CD4-positive, alpha-beta T cell treated with Interleukin-4 for 4 hours (primary cell): ENCODE results near the gene ZNF470.

ENCODE experiments used
- DNase-seq: peaks from one replicate; pipeline ENCODE4 v3.0.0-alpha.2; 2020

The ZNF470 gene

DNA sequence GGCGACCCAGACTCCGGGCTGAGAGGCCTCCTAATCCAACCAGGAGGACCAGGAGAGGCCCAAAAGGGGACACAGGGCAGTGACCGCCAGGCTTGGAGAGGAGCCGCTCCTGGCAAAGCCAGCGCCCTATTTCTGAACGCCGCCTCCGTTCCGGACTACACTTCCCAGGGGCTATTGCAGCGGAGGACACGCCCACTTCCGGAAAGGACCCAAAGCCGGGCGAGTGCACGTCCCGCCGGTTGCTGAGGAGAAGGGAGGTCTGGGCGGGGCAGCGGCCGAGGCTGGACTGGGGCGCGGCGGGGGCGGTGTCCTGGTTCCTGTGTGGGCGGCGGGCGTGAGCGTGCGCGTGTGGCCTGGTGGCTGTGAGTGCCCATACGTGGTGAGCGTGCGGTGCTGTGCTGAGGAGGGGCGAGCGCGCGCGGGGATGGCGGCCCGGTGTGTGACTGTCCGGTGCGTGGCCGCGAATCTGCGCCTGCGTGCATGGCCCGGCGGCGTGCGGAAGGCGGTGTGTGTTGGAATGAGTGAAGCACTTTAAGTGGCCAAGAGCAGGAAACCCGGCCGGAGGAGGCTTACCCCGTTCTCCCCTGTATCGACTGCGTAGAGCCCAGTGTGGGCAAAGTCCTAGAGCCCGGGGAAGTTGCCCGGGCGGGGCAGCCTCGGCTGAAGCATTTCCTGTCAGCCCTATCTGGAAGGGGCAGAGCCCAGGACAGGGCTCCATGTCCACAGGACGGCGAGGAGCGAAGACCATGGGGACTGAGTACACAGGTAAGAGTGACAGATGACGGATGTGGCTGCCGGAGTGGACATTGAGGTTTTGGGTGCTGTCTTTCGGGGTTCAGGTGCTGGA, at the start of gene ZNF470:
TSS of gene ZNF470 (plus strand) at position 195 of the 847 bp plus-strand sequence. CDS start 2,844 bp downstream, outside the sequence.
- DNase-seq, result peak; percentile 87

DNA sequence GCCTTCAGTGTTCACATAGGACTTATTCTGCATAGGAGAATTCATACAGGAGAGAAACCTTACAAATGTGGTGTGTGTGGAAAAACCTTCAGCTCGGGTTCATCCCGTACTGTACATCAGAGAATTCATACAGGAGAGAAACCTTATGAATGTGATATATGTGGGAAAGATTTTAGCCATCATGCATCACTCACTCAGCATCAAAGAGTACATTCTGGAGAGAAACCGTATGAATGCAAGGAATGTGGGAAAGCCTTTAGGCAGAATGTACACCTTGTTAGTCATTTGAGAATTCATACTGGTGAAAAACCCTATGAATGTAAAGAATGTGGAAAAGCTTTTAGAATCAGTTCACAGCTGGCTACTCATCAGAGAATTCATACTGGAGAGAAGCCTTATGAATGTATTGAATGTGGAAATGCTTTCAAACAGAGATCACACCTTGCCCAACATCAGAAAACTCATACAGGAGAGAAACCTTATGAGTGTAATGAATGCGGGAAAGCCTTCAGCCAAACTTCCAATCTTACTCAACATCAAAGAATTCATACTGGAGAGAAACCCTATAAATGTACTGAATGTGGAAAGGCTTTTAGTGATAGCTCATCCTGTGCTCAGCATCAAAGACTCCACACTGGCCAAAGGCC, 41.9 kb upstream of the ZNF470 start:
- no peak for DNase-seq

DNA sequence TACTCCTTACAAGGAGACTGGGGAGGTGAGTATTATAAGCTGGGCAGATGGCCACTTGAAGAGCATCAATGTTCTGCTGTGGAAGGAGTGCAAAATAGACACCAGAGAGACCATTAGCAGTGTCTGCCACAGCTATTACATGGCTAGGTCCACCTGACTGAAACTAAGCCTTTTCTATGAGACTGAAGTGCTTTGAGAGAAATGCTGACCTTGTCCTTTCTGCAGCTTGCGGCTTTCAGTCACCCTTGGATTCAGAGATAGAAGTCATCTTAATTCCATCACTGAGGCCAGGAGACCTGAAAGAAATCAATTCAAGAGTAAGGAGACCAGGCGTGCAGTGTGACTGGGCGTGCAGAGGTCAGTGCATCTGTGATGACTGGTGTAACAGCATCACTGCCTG, 29.8 kb upstream of the ZNF470 start:
- DNase-seq, result no peak

DNA sequence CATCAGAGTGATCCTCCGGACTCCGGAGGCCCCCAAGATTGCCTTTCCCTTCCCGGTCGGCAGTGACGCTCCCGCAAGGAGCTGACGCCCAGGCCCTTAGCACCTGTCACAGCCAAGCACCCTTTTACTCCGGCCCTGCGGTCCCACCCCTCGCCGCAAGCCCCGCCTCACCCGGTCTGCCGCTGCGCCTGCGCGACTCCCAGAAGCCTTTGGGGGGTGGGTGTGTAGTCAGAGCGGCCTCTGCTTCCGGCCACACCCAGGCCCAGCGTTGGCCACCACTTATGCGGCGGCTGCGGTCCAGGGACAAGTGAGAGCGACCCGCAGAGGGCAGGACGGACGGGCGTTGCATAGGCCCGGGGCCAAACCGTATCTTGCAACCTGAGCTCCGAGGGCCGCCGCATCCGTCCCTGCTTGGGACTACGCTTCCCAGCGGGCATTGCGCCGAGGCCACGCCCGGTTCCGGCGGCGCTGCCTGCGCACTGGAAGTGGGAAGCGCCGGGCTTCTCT, 29.0 kb upstream of the ZNF470 start:
- DNase-seq, result peak; percentile 87

DNA sequence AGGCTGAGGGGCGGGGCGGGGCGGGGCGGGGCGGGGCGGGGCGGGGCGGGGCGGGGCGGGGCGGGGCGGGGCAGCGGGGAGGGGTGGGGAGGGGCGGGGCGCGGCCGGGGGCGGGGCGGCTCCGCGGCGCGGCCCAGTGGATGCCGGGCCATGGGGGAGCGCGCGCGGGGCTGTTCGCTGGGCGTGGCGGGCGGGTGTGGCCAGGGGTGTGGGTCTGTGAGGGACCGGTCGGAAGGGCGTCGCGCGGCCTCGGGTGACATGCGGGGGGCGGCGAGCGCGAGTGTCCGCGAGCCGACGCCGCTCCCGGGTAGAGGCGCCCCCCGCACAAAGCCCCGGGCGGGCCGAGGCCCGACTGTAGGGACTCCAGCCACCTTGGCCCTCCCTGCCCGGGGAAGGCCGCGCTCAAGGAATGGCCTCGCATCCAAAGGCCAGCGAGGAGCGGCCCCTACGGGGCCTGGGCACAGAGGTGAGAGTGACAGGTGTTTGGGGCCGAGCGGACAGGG, 28.5 kb upstream of the ZNF470 start, which contains the start of gene ZFP28:
TSS of gene ZFP28 (plus strand) at position 188 of the 503 bp plus-strand sequence. CDS start at position 259, 71 bp downstream.
- DNase-seq, result no peak

DNA sequence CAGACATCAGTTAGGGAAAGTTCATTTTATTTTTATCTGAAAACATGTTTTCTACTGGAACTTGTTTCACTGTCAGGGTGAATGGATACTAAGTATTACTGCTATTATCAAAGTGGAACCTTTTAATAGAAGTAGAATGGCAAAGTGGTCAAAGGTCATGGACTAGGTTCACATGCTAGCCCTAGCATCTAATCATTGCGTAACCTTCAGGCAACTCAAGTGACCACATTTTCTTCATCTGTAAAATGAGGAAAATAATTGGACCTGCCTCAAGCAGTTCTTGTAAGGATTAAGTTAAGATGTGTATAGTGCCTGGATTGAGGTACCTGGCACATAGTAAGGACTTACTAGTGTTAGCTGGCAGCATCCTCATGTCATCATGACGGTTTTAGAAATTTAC, 23.5 kb upstream of the ZNF470 start:
- no peak for DNase-seq

DNA sequence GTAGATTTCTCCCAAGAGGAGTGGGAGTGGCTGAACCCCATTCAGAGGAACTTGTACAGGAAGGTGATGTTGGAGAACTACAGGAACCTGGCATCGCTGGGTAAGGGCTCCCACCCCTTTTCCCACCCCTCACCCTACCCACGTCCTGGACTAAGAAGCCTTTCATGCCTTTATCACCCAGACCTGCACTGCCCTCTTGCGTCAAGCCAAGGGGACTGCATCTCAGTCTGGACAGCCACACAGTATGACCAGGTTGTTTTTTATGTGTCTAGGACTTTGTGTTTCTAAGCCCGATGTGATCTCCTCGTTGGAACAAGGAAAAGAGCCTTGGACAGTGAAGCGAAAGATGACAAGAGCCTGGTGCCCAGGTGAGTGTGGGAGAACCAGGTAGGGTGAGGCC, 19.7 kb upstream of the ZNF470 start:
- no peak for DNase-seq

DNA sequence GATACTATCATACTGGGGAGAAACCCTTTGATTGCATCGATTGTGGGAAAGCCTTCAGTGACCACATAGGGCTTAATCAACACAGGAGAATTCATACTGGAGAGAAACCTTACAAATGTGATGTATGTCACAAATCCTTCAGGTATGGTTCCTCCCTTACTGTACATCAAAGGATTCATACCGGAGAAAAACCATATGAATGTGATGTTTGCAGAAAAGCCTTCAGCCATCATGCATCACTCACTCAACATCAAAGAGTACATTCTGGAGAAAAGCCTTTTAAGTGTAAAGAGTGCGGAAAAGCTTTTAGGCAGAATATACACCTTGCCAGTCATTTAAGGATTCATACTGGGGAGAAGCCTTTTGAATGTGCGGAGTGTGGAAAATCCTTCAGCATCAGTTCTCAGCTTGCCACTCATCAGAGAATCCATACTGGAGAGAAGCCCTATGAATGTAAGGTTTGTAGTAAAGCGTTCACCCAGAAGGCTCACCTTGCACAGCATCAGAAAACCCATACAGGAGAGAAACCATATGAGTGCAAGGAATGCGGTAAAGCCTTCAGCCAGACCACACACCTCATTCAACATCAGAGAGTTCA, 12.9 kb upstream of the ZNF470 start:
- no peak for DNase-seq

DNA sequence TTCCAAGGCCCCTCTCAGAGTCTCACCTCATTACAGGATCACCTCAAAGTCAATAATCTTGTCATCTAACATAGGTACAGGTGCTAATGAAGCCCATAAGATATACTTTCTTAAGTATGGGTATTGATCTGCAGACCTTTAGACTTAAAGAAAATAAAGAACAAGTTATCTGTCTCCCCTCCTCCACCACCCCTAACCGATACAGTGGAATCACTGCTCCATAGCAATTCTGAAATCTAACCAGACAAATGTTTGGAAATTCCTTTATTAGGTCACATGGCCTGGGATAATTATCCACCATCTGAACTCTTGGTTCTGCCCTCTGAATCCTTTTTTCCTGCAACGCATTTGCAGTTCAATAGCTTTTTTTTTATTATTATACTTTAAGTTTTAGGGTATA, 4.5 kb upstream of the ZNF470 start:
- no peak for DNase-seq

DNA sequence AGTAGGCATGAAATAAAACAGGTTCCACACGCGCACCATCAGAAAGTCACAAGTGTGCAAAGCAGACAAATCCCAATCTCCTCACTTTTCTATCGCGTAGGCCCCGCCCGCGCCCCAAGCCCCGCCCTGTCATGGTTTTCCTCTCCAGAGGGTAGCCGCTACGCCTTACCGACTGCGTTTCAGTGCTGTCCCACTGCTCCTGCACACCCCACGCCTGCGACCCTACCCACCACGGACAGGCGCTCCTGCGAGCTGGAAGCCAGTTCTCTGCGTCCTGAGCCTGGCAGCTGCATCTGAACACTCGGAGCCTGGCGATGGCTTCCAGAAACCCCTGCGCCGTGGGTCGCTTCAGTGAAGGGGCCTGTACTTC, 379 bp upstream of the ZNF470 start:
- DNase-seq, result peak; percentile 8

DNA sequence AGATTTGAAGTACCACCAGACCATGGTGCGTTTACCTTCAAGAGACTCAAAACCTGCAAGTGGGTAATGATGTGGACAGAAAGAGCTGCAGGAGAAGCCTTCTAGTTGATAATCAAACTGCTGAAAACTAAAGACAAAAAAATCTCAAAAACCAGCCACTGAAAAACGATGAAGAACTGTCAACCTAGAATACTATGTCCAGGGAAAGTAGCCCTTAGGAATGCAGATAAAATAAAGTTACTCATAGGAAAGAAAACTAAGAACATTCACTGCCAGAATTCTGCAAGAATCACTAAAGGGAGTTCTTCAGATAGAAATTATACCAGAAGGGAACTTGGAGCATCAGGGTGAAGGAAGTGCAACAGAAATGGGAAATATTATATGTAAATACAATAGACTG, 5.3 kb downstream of the ZNF470 start:
- no peak for DNase-seq

DNA sequence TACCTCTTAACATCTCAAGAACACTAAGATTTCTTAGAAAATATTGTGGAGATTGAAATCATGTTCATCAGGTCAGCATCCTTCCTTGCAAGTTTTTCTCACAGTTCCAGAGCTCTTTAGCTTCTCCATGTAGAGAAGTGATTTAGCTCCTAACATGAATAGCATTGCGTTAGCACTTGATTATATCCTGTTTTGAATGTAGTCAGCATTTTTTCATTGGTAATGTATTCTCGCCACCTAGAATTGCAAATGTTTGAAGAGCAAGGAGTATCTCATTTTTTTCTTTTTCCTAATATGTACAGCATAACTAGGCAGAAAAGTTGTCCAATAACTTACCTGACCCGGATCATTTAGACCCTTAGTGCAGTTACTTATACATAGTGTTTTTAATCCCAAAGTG, 6.6 kb downstream of the ZNF470 start:
- no peak for DNase-seq

DNA sequence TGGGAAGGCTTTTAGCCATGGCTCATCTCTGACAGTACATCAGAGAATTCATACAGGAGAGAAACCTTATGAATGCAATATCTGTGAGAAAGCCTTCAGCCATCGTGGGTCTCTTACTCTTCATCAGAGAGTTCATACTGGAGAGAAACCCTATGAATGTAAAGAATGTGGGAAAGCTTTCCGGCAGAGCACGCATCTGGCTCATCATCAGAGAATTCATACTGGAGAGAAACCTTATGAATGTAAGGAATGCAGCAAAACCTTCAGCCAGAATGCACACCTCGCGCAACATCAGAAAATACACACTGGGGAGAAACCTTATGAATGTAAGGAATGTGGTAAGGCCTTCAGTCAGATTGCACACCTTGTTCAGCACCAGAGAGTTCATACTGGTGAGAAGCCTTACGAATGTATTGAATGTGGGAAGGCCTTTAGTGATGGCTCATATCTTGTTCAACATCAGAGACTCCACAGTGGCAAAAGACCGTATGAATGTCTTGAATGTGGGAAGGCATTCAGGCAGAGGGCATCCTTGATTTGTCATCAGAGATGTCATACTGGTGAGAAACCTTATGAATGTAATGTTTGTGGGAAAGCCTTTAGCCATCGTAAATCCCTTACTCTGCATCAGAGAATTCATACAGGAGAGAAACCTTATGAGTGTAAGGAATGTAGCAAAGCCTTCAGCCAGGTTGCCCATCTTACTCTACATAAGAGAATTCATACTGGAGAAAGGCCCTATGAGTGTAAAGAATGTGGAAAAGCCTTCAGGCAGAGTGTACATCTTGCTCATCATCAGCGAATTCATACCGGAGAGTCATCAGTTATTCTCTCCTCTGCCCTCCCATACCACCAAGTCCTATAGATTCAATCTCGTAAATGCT, 10.7 kb downstream of the ZNF470 start:
- DNase-seq, result no peak

DNA sequence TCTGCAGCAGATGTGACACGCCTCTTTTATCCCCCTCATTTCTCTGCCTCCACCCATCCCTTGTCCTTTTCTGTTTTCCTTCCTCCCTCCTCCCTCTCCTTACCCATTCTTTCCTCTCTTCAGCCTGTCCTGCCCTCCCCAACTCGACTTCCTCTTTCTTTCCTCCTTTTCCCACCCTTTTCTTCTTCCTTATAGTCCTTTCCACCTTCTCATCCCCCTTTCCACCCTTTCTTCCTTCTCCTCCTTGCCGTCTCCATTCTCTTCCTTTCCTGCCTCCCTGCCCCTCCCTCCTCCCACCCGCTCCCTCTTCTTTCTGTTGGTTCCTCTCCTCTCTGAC, 27.1 kb downstream of the ZNF470 start:
- DNase-seq, result no peak

DNA sequence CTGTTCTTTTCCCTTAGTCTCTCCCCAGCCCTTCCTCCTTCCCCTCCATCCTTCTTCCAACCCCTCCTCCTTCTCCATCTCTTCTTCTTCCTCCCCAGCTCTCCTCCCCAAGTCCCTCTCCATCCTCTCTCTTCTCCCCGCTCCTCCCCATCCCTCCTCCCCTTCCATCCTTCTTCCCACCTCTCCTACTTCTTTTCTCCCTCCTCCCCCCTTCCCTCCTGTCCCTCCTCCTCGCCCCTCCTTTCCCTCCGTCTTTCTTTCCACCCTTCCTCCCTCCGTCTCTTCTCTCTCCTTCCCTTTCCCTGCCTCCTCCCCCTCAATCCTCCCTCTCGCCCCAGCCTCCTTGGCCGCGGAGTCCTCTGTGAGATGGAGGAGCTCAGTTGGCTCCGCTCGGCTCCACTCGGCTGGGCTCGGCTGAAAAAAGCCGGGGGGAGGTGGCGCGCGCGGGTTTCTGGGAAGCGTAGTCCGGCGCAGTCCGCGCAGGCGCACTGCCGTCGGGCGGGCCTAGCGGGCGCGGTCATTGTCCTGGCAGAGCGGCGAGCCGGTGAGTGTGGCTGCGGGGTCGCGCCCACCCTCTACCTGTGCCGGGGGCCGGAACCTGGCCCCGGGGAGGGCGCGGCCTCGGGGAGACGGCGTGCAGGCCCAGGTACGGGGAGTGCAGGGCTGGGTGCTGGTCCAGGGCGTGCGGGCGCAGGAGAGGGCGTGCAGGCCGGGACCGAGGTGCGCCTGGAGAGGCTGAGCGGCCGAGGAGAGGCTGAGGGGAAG, 27.7 kb downstream of the ZNF470 start, which contains the start of gene ZNF71:
TSS of gene ZNF71 (plus strand) at position 520 of the 765 bp plus-strand sequence. CDS start 6,257 bp downstream, outside the sequence.
- DNase-seq, result peak; percentile 86

DNA sequence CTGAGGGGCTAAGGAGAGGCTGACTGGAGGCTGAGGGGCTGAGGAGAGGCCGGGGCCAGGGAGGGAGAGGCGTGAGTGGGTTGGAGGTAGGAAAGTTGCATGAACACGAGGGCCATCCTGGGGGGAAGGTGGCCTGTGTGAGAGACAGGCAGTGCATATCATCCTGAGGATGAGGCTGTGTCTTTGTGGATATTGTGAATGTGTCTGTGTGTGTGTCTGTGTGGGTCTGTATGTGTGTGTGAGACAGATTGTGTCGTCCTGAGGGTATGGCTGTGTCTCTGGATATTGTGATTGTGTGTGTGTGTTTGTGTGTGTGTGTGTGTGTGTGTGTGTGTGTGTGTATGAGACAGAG, 28.3 kb downstream of the ZNF470 start:
- DNase-seq, result no peak

DNA sequence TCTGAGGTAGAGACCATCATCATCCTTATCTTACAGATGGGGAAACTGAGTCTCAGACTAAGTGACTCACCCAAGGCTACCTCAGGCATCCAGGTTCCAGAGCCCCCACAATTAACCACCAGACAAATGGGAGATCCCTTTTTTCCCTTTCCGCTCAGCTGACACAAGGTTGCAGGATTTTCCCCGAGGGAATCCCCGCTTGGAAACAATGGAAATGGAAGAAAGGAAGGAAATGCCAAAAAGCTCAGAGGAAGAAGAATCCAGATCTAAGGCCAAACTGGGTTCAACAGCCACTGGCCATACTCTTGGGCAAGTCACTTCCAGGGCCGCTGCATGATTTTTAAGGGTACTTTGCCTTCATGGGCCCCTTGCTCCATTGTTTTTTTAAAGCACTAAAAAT, 29.4 kb downstream of the ZNF470 start:
- DNase-seq, result no peak

DNA sequence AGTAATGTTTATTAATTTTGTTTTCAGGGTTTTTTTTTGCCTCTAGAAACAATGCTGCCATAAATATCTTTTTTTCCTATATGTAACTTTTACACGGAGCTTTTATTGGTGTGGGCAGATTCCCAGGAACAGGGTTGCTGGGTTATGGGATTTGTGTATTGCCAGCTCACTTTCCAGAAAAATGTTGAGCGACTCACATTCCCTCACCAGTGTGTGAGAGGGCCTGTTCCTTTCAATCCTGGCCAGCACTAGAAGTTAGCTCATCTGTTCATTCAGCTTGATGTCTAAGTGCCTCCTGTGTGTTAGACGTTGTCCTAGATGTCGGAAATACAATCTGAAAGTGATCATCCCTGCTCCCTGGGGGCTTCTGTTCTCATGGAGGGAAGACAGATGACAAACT, 30.4 kb downstream of the ZNF470 start:
- DNase-seq, result no peak

DNA sequence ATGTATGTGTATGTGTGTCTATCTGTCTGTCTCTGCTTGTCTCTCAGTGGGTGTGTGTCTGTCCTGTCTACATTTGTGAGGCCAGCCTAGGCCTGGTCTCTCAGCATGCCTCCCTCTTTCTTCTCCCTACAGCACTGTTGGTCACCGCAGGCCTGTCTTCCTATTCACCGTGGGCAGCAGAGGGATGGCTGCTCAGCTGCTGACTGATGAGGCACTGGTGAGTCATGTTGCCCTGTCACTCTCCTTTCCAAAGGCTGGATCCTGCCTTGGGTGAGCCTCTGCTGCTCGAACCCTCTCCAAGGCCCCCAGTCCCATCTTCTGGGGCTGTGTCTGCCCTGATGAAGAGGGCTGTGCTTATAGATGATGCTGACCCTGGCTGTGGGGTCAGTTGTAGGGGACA, 34.1 kb downstream of the ZNF470 start:
- DNase-seq, result no peak

DNA sequence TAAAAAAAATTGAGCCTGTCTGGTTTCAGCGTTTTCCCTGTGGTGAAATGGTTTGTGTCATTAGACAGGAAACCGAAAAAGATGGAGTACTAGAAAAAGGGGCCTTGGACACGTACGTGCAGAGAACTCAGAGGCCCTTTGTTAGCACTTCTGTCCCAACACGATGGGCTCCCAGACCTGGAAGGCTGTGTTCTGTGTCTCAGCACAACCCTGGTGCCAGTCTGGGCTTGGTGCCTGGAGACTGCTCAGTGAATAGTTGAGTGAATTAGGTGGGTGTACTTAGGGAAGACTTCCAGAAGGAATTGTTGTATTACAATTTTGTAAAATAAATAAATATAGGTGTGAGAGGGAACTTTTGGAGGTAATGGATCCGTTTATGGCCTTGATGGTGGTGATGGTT, 36.6 kb downstream of the ZNF470 start:
- DNase-seq, result no peak

DNA sequence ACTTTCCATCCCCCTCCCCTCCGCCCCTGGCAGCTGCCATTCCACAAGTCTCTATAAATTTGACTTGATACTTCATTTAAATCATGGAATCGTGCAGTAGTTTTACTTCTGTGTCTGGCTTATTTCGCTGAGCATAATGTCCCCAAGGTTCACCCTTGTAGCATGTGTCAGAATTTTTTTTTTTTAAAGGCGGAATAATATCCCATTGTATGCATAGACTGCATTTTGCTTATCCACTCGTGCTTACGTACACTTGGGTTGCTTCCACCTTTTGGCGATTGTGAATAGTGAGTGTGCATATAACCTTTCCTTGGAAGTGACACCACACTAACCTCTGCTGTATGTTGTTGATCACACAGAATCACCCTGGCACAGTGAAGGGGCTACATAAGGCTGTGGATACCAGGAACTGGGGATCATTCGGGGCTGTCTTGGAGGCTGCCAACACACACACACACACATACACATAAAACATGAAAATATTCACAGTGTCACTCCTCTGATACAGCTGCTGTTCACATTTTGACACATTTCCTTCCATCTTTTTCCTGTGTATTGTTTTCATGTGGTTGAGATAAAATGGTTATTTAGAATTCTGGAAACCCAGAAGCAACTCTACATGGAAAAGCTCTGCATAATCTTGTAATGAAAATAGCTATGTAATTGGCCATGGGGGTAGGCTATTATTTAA, 41.2 kb downstream of the ZNF470 start:
- DNase-seq, result no peak
